ENCODE results near the gene ZNF23.

DNA sequence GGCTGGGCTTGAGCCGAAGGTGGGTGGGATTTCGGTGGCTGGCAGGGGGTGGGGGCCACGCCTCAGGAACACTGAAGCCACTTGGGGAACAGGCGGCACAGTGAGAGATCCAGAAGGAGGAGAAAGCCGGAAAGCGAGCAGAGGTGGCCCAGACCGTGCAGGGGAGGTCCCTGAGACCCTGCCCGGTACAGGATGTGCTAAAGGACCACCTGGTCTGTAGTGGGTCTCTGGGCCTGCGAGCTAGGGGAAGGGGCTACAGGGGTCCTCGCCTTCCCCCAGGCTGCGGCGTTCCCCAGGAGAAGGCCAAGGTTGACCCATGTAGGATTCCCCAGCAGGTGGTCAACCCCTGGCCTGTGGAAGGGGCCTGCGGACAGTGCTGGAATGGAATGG is 20.0 kb downstream of the ZNF23 start, which contains the start of gene TLE7:
- TF ChIP-seq YY1 (IDR thresholded peaks at IDR 0.05; ENCODE audit: low read depth, low read length) (no peak), MXI1 (IDR thresholded peaks at IDR 0.05; ENCODE audit: low read depth, low read length) (no peak), PAX5 (IDR thresholded peaks at IDR 0.05; ENCODE audit: borderline replicate concordance, low read depth, low read length) (no peak), RUNX3 (IDR thresholded peaks at IDR 0.05; ENCODE audit: low read length) (no peak), SREBF1 (IDR thresholded peaks at IDR 0.05; ENCODE audit: low read length) (no peak), EZH2 (IDR thresholded peaks at IDR 0.05; ENCODE audit: borderline replicate concordance, control insufficient read depth, low read depth, low read length) (no peak), PAX8 (IDR thresholded peaks at IDR 0.05) (no peak), TAF1 (IDR thresholded peaks at IDR 0.05; ENCODE audit: borderline replicate concordance, low read depth, low read length) (no peak), RFX5 (IDR thresholded peaks at IDR 0.05; ENCODE audit: low read depth, low read length) (no peak)
- TF ChIP-seq, protein P1, sequence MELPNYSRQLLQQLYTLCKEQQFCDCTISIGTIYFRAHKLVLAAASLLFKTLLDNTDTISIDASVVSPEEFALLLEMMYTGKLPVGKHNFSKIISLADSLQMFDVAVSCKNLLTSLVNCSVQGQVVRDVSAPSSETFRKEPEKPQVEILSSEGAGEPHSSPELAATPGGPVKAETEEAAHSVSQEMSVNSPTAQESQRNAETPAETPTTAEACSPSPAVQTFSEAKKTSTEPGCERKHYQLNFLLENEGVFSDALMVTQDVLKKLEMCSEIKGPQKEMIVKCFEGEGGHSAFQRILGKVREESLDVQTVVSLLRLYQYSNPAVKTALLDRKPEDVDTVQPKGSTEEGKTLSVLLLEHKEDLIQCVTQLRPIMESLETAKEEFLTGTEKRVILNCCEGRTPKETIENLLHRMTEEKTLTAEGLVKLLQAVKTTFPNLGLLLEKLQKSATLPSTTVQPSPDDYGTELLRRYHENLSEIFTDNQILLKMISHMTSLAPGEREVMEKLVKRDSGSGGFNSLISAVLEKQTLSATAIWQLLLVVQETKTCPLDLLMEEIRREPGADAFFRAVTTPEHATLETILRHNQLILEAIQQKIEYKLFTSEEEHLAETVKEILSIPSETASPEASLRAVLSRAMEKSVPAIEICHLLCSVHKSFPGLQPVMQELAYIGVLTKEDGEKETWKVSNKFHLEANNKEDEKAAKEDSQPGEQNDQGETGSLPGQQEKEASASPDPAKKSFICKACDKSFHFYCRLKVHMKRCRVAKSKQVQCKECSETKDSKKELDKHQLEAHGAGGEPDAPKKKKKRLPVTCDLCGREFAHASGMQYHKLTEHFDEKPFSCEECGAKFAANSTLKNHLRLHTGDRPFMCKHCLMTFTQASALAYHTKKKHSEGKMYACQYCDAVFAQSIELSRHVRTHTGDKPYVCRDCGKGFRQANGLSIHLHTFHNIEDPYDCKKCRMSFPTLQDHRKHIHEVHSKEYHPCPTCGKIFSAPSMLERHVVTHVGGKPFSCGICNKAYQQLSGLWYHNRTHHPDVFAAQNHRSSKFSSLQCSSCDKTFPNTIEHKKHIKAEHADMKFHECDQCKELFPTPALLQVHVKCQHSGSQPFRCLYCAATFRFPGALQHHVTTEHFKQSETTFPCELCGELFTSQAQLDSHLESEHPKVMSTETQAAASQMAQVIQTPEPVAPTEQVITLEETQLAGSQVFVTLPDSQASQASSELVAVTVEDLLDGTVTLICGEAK (IDR thresholded peaks at IDR 0.05; ENCODE audit: borderline replicate concordance): no peak
- TF ChIP-seq, protein P2, sequence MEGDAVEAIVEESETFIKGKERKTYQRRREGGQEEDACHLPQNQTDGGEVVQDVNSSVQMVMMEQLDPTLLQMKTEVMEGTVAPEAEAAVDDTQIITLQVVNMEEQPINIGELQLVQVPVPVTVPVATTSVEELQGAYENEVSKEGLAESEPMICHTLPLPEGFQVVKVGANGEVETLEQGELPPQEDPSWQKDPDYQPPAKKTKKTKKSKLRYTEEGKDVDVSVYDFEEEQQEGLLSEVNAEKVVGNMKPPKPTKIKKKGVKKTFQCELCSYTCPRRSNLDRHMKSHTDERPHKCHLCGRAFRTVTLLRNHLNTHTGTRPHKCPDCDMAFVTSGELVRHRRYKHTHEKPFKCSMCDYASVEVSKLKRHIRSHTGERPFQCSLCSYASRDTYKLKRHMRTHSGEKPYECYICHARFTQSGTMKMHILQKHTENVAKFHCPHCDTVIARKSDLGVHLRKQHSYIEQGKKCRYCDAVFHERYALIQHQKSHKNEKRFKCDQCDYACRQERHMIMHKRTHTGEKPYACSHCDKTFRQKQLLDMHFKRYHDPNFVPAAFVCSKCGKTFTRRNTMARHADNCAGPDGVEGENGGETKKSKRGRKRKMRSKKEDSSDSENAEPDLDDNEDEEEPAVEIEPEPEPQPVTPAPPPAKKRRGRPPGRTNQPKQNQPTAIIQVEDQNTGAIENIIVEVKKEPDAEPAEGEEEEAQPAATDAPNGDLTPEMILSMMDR (IDR thresholded peaks at IDR 0.05 in 2 of 3, conservative IDR thresholded peaks at IDR 0.05 in 1 of 3; ENCODE audit: control insufficient read depth in 2 of 3, extremely low read depth in 1 of 3, insufficient read depth in 1 of 3, low read depth in 3 of 3, low read length in 3 of 3): no peak
- TF ChIP-seq, protein P3, sequence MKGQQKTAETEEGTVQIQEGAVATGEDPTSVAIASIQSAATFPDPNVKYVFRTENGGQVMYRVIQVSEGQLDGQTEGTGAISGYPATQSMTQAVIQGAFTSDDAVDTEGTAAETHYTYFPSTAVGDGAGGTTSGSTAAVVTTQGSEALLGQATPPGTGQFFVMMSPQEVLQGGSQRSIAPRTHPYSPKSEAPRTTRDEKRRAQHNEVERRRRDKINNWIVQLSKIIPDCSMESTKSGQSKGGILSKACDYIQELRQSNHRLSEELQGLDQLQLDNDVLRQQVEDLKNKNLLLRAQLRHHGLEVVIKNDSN (IDR thresholded peaks at IDR 0.05; ENCODE audit: borderline replicate concordance, extremely low read length, insufficient read depth, low read depth, low read length): no peak

Data from GM12878 (cell line).